Stimulated activated CD8-positive, alpha-beta memory T cell treated with anti-CD3 and anti-CD28 coated beads, Interleukin-15, amount 100 ng/mL, for 48 hours (primary cell): ENCODE measurements around the gene SETD1A.

Experiments used
- DNase-seq, 2 donors: peaks; one replicate each; pipeline ENCODE4 v3.0.0-alpha.2; 2020; ENCODE audit warnings: low read depth in 2 of 2

SETD1A gene

DNA sequence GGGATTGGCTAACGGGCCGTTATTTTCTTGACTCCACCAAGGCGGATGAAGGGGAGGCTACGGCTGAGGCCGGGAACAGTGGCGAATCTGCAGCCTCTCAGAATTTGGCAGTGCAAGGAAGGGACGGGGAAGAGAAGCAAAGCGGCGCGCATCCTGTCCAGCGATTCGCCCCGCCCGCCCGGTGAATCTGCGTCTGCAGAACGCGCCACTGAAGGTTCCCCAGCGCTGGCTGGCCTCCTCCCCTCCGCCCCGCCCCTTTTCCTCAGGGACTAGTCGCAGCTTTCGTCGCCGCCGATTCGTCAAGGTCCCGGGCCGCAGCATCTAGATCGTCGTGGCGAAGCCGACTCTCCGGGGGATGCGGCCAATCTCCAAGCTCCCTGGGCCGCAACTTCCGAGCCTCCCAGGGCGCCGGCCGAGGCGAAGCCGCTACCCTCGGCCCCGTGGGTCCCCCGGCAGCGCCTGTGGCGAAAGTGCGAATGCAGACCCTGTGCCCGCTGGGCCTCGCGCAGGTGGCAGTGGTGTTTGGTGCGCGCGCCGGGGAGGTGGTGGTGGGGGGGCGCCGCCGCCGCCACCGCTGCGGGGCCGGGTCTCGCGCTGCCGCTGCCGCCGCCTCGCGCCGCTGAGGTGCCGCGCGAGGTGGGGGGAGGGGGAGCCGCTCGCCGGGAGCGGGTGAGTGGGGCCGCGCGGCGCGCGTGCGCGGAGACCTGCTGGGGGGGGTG is at the start of gene SETD1A:
SETD1A (plus strand) TSS at position 299 of the 719 bp plus-strand sequence. CDS start 978 bp downstream, outside the sequence.
- peak; percentile 91 to 96 for DNase-seq

GRCh38 chr16:30910427-30911029 is 47.0 kb upstream of the SETD1A start:
- DNase-seq, result no peak

GRCh38 chr16:30912794-30913412 is 44.7 kb upstream of the SETD1A start:
- DNase-seq, result no peak

GRCh38 chr16:30914830-30915229 is 42.7 kb upstream of the SETD1A start:
- no peak for DNase-seq

DNA sequence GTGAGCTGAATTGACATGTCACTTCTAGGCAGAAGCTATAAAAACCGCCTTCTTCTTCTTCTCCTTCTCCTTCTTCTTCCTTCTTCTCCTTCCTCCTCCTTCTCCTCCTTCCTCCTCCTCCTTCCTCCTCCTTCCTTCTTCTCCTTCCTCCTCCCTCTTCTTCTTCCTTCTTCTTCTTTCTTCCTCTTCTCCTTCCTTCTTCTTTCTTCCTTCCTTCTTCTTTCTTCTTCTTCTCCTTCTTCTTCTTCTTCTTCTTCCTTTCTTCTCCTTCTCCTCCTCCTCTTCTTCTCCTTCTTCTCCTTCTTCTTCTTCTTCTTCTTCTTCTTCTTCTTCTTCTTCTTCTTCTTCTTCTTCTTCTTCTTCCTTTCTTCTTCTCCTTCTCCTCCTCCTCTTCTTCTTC is 38.9 kb upstream of the SETD1A start:
- no peak for DNase-seq

GRCh38 chr16:30920891-30921290 is 36.7 kb upstream of the SETD1A start:
- DNase-seq, result no peak

GRCh38 chr16:30921459-30921747 is 36.2 kb upstream of the SETD1A start:
- DNase-seq, result no peak

DNA sequence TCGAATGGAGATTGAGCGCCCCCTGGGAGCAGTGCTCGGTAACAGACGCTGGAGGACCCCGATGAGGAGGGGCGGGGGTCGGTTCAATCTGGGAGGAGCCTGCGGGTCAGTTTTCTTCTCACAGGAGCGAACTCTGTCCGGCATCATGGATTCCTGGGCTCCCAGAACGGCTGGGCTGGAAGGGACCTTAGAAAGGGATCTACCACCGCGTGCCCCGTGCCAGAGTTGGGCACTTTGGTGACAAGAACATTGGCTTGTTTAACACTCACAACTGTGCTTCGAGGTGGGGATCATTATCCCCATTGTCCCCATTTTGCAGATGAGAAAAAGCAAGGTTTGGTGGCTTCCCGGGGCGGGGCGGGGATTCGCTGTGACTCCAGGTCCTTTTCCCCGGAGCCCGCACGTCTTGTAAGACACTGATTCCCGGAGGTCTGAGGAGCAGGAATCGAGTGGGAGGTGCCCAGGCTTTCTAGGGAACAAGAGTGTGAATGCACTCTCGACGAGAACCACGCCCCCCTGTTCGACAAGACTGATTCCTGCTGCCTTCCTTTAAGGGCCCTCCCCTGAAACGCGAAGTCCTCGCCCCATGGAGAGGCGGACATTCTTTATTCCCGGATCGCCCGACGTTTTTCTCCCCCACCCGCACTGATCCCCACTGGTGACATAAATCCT is 35.7 kb upstream of the SETD1A start:
- peak; percentile 74 to 75 for DNase-seq

DNA sequence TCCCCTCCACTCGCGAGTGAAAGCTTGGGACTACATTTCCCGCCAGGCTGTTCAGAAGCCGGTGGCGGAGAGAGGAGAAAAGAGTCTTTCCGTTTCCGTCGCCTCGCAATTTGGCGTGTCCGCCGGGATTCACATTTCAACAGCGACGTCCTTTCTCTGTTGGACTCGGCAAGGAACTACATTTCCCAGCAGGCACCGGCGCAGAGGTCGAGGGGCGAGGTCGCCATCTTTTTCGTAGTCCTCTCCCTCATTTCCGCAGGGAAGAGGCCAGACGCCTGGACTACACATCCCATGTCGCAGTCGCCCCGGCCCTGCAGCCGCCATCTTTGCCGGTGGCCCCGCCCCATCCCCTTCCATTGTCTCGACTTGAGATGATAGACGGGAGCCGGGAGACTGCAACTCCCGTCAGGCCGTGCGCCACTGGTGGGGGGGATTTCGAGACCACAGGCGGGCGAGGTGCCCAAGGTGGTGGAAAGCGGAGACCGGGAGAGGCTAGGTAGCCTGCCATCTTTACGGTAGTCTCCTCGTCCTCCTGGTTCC is 35.1 kb upstream of the SETD1A start:
- DNase-seq, result peak; percentile 100

DNA sequence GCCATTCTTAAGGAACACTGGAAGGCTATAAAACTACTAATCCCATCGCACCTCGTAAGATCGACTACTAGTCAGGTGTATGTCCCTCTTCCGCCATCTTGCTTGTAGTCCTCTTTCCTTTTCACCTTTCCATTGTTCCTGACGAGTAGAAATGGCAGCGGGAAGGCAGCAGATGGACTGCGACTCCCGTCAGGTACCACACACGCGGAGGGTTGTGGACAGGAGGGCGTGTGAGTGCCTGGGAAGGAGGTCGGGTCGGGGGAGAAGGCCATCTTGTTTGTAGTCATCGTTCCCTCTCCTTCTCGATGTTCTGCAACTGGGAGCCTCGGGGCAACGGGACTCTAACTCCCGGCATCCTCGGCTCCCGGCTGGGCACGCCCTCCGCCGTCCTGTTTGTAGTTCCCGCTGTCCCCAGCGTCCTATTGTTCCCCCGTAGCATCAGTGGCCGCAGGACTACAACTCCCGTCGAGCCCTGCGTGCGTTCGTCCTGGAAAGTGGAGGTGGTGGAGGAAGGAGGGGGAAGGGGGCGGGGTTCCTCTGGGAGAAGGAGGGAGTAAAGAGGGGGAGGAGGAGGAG is 34.5 kb upstream of the SETD1A start:
- DNase-seq, result peak; percentile 96

GRCh38 chr16:30923554-30924075 is 33.9 kb upstream of the SETD1A start, which contains the start of gene FBXL19:
TSS of gene FBXL19 (plus strand) at chr16:30923572. CDS start at chr16:30925755, 2,183 bp downstream.
- DNase-seq, result no peak

GRCh38 chr16:30924076-30924912 is 33.3 kb upstream of the SETD1A start:
- no peak for DNase-seq

DNA sequence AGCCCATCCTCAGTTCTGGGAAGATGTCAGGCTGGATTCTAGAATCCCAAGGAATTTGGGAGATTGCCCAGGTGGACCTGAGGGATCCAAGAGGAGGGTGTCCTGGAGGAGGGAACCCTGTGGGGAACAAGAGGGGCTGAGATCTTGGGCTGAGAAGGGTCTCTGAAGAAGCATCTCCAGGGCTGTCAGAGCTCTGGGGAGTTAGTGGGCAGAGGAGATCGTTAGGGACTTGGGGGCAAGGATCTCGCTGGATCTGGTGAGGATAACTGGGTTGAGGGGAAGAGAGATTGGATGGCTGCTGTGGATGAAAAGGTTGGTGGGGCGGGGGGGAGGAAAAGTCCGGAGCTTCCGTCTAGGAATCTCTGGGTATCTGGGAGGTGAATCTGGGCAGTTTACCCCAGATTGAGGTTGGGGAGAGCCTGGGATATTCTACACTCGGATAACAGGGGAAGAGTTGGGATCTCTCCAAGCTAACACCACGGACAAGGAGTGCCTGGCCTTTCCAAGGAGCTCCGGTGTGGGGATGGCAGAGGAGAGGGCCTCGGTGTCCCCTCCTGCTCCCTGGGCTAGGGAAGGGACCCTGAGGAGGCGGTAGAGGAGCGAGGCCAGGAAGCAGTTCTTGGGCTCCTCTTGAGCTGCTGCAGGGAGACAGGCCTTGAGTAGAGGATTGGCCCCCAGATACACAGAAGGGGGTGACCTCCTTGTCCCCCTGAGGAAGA is 32.5 kb upstream of the SETD1A start:
- no peak for DNase-seq

DNA sequence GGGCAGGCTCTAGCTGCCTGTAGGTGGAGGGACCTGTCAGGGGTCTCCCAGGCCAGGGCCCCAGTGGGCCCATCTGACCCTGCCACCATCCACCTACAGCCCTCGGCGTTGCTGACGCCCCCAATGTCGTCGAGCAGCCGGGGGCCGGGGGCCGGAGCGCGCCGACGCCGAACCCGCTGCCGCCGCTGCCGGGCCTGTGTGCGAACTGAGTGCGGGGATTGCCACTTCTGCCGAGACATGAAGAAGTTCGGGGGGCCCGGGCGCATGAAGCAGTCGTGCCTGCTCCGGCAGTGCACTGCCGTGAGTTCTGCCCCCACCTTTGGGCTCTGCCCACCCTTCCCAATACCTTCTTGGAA is 31.9 kb upstream of the SETD1A start:
- no peak for DNase-seq

GRCh38 chr16:30925995-30926811 is 31.4 kb upstream of the SETD1A start:
- no peak for DNase-seq

- no peak for DNase-seq
These were observed 30.4 kb upstream of the SETD1A start for GRCh38 chr16:30926937-30927788.

- DNase-seq, result no peak
These were observed 29.7 kb upstream of the SETD1A start for GRCh38 chr16:30927789-30928378.

DNA sequence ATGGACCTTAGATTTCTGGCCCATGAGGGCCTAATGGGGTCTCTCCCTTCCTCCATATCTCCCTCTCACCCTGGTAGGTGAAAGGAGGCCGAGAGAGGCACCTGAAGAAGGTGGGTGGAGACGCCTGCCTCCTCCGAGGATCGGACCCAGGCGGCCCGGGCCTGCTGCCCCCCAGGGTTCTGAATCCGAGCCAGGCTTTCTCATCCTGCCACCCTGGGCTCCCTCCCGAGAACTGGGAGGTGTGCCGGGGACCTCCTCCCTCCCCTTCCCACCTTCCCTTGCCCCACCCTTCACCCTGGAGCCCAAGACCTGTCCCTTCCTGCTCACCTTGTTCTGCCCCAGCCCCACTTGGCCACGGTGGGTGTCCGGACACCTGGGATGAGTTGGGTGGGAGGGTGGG is 29.2 kb upstream of the SETD1A start:
- no peak for DNase-seq
